A673 (cell line): Measurements from ENCODE around the gene FERD3L.

Source experiments
- CTCF ChIP-seq: fragments of 300-800, 200-600 bp; sonication (generic); conservative IDR thresholded peaks from 2 replicates; pipeline ENCODE4 v1.5.1; 2017; ENCODE audit warnings: low read depth, mild to moderate bottlenecking, antibody characterized with exemption, low read length, moderate library complexity, mixed read lengths
- EZH2 ChIP-seq: fragments of 200-600 bp; sonication (generic); IDR thresholded peaks from 2 replicates; pipeline ENCODE4 v1.6.1; 2017; ENCODE audit warnings: borderline replicate concordance, low read depth, mild to moderate bottlenecking, mixed read lengths, antibody characterized with exemption, low read length; ENCODE audit not compliant: poor library complexity, severe bottlenecking

- no peak for TF ChIP-seq CTCF
- TF ChIP-seq EZH2, result no peak
Observed at GRCh38 chr7:19175241-19175640, 30.0 kb upstream of the FERD3L start.
